T1000 (cell line): ENCODE data around the gene NIPAL3.

Experiments used
- DNase-seq: peaks from one replicate; lab custom pipeline; 2025; ENCODE audit warnings: mixed read lengths; lab: John Stamatoyannopoulos, UW

The NIPAL3 gene

DNA sequence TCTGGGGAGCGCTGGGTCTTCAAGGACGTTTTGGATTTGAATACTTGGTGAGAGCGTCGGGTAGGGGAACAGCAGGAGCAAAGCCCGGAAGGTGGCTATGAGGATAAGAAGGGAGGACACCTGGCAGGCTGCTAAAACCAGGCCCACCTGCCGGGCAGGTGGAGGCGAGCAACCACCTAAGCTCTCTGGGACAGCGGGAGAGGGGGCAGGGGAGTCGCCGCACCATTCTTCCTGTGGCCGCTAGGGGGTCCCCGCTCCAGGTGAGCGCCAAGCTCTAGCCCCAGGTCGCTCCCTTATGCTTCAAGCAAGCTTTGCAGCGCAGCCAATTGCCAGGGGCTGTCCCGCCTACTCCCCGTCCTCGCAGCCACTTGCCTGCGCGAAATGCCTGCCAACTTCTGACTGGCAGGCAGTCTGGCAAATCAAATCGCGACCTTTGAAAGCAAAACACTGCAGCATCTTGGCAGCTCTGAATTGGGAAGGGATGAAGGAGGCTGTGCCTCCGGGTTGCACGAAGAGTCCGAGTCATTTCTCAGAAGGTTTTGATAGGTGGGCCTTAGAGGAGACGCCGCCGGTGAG, at the start of gene NIPAL3:
Gene NIPAL3, plus strand, starts transcription at position 469 of the 576 bp plus-strand sequence. CDS start 3,746 bp downstream, outside the sequence.
- peak; percentile 93 for DNase-seq

DNA sequence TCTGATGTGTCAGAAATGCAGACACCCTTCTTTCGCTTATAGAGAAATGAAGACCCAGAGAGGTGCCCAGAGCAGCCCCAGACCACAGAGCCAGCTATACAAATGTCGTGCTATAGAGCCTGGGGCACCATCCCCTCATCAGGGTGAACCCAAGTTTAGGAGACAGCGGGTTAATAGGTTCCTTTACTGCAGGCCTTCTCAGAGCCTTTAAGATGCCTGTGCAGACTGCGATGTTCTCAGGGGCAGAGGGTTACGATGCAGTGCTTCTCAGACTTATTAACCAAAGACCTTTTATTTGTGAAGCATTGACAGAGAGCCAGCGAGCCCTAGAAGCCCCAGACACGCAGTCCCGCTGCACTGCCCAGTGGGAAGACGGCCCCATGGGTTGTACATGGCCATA, 48.9 kb upstream of the NIPAL3 start:
- DNase-seq, result no peak

GRCh38 chr1:24369199-24369598, 46.4 kb upstream of the NIPAL3 start:
- DNase-seq, result no peak

- DNase-seq, result no peak
Observed at GRCh38 chr1:24369801-24370200, 45.8 kb upstream of the NIPAL3 start.

- DNase-seq, result no peak
Observed at GRCh38 chr1:24373044-24373443, 42.6 kb upstream of the NIPAL3 start.

- DNase-seq, result no peak
Observed at GRCh38 chr1:24373710-24374109, 41.9 kb upstream of the NIPAL3 start.

DNA sequence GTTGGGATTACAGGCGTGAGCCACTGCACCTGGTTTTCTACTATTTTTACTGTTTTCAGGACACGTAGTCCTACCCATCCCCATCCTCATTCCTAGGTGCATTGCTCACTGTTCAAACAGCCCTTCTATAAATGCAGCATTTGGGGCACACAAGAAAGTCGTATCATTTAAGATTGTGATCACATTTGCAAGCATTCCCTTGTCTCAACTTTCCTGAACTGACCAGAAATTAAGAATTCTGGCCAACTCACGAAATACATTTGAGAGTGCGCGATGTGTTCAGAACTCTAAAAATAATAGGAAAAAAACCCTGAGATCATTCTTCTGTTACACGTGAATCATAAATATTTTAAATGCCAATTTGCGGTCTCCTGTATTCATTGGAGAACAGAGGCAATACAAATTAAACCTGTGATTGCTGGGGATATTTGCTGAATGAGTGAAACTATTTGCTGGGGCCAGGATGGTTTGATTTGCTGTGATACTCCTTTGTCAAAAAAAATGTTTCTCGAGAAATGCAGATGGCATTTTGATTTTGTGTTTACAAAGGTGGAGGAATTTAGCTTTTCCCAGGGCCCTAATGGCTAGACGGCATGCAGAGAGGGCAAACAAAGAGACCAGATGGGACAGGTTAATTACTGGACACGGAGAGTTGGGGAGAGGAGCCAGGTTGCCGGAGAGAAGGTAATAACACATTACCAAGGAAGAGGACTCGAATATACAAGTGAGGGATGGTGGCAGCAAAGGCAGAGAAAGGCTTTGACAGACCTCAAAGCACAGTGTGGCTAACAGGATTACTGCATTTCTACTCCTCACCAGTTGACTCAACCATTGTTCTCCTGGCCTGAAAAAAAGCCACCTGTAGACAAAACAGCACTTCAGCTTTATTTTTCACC, 40.5 kb upstream of the NIPAL3 start:
- DNase-seq, result no peak

DNA sequence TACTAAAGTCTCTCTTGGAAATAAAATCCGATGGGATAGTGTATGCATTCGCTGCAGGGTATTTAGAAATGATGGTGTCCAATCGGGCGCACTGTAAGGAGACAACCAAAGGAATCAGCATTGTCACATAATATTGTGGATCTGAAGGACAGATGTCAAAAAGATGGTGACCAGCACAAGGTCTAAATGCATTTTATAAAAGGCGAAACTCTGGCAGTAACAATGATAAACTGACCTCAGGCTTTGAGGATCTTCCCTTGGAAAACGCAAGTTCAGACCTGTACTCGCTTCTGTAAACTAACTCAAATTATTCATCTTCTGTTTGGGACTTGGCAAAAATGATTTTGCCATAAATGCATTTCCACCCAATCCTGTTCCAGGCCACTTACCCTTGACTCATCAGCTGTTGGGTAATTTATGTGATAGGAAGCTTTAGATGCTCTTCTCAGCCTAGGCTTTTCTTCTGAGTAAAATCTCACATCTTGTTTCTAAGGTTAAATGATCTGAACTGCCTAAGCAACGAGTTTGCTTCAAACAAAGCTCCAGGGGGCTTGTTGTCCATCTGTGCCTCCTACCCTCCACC, 35.8 kb upstream of the NIPAL3 start:
- no peak for DNase-seq

- DNase-seq, result no peak
Observed at GRCh38 chr1:24380508-24380907, 35.1 kb upstream of the NIPAL3 start.

DNA sequence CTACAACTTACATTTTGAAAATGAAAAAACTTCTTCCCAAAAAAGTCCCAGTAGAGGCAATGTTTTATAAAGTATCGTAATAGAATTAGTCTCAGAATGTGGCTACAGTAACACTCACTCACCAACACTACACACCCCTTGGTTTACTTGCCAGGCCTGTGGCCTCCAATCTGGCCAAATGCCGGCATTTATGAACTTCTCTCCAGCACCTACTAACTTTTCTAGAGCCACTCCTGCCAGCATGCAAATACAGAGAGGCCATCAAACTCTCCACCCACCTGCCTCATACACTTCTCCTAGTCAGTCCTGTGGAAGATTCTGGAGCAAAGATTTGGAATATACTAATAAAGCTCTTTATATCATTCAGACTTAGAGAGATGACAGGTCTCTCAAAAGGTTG, 34.3 kb upstream of the NIPAL3 start:
- no peak for DNase-seq

- no peak for DNase-seq
Observed at GRCh38 chr1:24382165-24382577, 33.4 kb upstream of the NIPAL3 start.

- DNase-seq, result no peak
Observed at GRCh38 chr1:24383381-24383940, 32.1 kb upstream of the NIPAL3 start.

DNA sequence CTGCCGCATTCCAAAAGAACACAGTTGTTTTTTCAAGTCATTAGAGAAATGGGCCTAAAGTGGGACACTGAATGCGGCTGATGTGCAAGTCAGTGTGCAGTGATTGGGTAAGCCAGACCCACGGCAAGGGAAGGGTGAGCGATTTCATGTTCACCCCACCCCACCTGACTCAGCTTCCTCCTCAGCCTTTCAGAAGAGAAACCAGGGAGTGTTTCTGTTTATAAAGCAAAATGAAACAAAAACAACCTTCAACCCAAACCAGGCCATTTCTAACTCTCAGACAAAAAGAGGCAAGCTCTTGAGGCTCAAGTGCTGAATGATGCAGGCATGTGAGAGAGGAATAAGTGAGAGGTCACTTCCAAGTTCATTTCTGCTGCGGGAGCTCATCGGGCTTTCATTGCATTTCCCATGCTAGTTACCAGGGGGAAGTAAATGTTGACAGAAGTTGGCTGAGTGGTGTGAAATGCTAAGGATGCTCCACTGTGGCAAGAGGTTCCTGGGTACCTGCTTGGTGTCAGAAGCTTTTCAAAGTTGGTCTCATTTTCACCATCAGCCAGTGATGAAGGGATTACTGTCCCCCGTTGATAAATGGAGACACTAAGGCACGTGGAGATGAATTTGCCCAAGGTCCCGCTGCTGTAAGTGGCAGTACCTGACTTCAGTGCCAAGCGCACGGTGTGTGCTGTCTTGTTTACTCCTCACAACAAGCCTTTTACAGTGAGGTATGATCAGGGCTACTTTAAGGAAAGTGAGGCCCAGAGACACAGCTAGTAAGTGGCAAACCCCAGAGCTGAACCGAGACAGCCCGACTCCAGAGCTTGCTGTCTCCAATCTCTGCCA, 31.1 kb upstream of the NIPAL3 start:
- DNase-seq, result peak; percentile 13

DNA sequence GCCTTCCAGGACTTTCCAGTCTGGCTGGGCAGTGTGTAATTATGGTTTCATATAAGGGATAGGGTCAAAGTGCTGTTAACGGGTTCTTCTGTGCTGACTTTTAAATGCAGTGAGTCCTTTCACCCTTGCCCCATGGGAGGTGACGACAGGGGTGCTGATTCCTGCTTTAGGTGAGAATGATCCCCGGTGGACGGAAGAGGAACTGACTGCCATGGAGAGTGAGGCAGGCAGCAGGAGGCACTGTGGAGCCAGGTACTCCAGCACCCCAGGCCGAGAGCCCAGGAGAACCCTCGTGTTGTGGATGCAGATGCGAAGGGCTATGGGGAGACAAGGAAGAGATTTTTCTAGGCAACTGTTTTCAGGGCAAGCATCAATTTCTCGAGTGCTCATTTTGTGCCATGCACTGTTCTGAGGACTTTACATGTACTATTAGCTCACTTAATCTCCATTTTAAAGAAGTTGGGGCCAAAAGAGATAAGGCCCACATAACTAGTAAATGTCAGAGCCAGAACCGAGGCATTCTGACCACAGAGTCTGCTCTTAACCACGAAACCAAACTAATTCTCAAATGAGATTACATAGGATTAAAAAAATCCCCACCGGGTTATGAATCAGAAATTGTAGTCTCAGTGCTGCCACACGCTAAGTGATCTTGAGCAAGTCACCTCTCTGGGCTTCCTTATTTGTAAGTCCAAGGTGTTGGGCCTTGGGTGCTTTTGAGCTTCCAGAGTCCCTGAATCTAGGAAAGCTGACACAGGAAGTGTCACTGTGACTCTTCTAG, 30.3 kb upstream of the NIPAL3 start:
- DNase-seq, result no peak

DNA sequence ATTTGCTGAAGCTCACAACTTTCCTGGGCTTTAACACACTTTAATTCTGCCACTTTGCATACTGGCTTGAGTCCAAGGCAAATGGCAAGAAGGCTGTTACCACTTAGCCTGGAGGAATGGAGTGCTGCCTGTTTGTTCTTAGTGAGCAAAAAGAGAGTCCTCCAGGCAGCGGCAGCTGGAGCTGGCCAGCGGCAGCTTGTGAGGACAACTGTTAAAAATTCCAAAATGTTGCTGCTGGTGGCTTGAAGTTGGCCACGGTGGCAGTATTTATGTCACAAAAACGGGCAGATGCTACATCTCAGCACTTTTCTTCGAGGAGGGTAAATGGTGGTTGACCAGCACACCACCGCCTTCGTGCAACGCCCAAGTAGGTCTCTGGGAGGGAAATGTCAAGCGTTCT, 29.4 kb upstream of the NIPAL3 start:
- DNase-seq, result no peak

DNA sequence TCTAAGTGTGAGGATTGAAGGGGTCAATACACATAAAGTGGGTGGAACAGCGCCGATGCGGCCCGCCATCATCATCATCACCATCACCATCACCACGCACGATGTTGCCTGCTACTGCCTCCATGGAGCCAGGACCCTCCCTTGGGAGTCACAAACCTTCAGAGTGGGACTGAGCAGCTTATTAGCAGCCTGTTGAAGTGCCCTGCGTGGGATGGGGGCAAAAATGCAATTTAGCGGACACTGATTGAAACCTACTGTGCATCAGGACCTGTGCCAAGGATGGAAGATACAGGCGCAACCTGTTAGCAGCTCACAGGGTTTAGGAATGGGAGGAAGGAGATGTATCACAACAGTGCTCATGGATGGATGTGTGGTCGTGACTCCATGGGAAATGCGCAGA, 28.7 kb upstream of the NIPAL3 start:
- DNase-seq, result no peak

- DNase-seq, result no peak
Observed at GRCh38 chr1:24387636-24388175, 27.9 kb upstream of the NIPAL3 start.

- DNase-seq, result no peak
Observed at GRCh38 chr1:24388331-24388885, 27.2 kb upstream of the NIPAL3 start.

DNA sequence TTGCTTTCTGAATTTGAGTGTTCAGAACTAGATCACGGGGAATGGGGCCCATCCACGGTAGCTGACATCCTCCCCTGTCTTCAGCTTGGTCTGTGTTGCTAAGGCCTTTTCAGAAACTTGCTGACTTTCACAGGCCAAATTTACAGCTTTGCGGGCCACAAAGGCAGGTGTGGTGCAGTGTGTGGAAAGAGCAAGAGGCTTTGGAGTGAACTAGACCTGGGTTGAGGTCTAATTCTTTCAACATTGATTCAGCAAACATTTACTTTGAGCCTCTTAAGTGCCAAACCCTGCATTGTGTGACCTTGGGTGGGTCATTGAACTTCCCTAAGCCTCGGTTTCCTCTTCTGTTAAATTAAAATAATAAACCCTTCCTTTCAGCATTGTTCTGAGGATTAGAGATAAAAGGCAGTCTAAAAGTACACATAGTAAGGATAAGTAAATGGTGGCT, 26.3 kb upstream of the NIPAL3 start:
- DNase-seq, result no peak
